ENCODE data around the gene JAK1. TPM values are rescaled to one million over a fixed set of nuclear protein-coding genes. Genes with fewer than 3 reads are reported as not detected.

JAK1 gene
- total RNA-seq, 1 experiment from 2014 or later, result 27.8 TPM

DNA sequence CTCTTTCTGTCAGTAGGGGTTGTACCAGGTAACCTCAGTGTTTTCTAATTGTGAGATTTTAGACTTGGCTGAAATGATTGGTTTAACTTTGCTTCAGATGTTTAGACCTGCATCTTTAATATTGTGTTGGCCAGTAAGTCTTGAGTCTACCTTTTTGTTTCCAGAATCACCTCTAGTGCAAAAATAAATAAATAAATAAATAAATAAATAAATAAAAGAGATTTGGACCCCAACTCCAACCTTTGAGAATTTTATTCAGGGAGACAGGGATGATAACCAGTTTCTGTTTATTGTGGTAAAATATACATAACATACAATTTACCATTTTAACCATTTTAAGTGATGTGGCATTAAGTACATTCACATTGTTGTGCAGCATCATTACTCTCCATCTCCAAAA, 157.0 kb downstream of the JAK1 start (continued):
- no peak for TF ChIP-seq ETV6 (CRISPR knock-in tag; IDR thresholded peaks at IDR 0.05)

DNA sequence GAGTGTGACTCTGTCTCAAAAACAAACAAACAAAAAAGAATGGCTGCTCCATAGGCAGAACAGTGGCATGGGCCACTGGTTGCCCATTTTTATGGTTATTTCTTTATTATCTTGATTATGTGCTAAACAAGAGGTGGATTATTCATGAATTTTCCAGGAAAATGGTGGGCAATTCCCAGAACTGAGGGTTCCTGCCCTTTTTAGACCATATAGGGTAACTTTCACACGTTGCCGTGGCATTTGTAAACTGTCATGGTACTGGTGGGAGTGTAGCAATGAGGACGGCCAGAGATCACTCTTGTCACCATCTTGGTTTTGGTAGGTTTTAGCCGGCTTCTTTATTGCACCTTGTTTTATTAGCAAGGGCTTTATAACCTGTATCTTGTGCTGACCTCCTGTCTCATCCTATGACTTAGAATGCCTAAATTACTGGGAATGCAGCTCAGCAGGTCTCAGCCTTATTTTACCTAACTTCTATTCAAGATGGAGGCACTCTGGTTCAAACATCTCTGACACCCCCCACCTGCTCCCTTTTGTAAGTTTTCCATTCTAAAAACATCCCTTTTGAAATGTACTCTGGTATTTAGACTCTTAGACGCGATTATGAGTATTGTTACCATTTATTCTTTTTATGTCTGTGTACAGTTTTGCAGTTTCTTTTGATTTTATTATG, 164.4 kb downstream of the JAK1 start:
- peaks cover 4% of the 10 kb centered on the region; the same call in 1 of the 2 replicates for H3K36me3 Mint-ChIP-seq
- CTCF ChIA-PET, result no interaction called here
- H3K27ac Mint-ChIP-seq, result no peak overlapping the region
- H3K4me3 Mint-ChIP-seq, result no peak overlapping the region
- H3K27me3 Mint-ChIP-seq (ENCODE audit: low read depth), result no peaks in the 10 kb centered on the region
- H3K9me3 Mint-ChIP-seq, result peaks cover 5% of the 10 kb centered on the region; the same call in 1 of the 2 replicates
- DNase-seq (ENCODE audit: low spot score) (no peak), ATAC-seq (no peak)
- POLR2A ChIA-PET, result no interaction called here
- H3K4me1 Mint-ChIP-seq, result peaks cover 12% of the 10 kb centered on the region
- no peak for TF ChIP-seq MYBL2 (CRISPR knock-in tag; IDR thresholded peaks at IDR 0.05)
- TF ChIP-seq, protein P1, sequence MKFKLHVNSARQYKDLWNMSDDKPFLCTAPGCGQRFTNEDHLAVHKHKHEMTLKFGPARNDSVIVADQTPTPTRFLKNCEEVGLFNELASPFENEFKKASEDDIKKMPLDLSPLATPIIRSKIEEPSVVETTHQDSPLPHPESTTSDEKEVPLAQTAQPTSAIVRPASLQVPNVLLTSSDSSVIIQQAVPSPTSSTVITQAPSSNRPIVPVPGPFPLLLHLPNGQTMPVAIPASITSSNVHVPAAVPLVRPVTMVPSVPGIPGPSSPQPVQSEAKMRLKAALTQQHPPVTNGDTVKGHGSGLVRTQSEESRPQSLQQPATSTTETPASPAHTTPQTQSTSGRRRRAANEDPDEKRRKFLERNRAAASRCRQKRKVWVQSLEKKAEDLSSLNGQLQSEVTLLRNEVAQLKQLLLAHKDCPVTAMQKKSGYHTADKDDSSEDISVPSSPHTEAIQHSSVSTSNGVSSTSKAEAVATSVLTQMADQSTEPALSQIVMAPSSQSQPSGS (CRISPR knock-in tag; IDR thresholded peaks at IDR 0.05; ENCODE audit: borderline replicate concordance, low read depth), result no peak
- TF ChIP-seq RELA (CRISPR knock-in tag; IDR thresholded peaks at IDR 0.05; ENCODE audit: borderline replicate concordance), result no peak
- no peak for TF ChIP-seq NR3C1 (CRISPR knock-in tag; conservative IDR thresholded peaks at IDR 0.05; ENCODE audit: low read depth)
- no peak for TF ChIP-seq FOXJ3 (CRISPR knock-in tag; IDR thresholded peaks at IDR 0.05; ENCODE audit: borderline replicate concordance)
- TF ChIP-seq, protein P2, sequence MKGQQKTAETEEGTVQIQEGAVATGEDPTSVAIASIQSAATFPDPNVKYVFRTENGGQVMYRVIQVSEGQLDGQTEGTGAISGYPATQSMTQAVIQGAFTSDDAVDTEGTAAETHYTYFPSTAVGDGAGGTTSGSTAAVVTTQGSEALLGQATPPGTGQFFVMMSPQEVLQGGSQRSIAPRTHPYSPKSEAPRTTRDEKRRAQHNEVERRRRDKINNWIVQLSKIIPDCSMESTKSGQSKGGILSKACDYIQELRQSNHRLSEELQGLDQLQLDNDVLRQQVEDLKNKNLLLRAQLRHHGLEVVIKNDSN (CRISPR knock-in tag; IDR thresholded peaks at IDR 0.05), result no peak
- TF ChIP-seq, protein P3, sequence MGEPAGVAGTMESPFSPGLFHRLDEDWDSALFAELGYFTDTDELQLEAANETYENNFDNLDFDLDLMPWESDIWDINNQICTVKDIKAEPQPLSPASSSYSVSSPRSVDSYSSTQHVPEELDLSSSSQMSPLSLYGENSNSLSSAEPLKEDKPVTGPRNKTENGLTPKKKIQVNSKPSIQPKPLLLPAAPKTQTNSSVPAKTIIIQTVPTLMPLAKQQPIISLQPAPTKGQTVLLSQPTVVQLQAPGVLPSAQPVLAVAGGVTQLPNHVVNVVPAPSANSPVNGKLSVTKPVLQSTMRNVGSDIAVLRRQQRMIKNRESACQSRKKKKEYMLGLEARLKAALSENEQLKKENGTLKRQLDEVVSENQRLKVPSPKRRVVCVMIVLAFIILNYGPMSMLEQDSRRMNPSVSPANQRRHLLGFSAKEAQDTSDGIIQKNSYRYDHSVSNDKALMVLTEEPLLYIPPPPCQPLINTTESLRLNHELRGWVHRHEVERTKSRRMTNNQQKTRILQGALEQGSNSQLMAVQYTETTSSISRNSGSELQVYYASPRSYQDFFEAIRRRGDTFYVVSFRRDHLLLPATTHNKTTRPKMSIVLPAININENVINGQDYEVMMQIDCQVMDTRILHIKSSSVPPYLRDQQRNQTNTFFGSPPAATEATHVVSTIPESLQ (CRISPR knock-in tag; IDR thresholded peaks at IDR 0.05), result no peak
- TF ChIP-seq, protein P4, sequence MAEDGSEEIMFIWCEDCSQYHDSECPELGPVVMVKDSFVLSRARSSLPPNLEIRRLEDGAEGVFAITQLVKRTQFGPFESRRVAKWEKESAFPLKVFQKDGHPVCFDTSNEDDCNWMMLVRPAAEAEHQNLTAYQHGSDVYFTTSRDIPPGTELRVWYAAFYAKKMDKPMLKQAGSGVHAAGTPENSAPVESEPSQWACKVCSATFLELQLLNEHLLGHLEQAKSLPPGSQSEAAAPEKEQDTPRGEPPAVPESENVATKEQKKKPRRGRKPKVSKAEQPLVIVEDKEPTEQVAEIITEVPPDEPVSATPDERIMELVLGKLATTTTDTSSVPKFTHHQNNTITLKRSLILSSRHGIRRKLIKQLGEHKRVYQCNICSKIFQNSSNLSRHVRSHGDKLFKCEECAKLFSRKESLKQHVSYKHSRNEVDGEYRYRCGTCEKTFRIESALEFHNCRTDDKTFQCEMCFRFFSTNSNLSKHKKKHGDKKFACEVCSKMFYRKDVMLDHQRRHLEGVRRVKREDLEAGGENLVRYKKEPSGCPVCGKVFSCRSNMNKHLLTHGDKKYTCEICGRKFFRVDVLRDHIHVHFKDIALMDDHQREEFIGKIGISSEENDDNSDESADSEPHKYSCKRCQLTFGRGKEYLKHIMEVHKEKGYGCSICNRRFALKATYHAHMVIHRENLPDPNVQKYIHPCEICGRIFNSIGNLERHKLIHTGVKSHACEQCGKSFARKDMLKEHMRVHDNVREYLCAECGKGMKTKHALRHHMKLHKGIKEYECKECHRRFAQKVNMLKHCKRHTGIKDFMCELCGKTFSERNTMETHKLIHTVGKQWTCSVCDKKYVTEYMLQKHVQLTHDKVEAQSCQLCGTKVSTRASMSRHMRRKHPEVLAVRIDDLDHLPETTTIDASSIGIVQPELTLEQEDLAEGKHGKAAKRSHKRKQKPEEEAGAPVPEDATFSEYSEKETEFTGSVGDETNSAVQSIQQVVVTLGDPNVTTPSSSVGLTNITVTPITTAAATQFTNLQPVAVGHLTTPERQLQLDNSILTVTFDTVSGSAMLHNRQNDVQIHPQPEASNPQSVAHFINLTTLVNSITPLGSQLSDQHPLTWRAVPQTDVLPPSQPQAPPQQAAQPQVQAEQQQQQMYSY (CRISPR knock-in tag; IDR thresholded peaks at IDR 0.05), result no peak
- TF ChIP-seq, protein P5, sequence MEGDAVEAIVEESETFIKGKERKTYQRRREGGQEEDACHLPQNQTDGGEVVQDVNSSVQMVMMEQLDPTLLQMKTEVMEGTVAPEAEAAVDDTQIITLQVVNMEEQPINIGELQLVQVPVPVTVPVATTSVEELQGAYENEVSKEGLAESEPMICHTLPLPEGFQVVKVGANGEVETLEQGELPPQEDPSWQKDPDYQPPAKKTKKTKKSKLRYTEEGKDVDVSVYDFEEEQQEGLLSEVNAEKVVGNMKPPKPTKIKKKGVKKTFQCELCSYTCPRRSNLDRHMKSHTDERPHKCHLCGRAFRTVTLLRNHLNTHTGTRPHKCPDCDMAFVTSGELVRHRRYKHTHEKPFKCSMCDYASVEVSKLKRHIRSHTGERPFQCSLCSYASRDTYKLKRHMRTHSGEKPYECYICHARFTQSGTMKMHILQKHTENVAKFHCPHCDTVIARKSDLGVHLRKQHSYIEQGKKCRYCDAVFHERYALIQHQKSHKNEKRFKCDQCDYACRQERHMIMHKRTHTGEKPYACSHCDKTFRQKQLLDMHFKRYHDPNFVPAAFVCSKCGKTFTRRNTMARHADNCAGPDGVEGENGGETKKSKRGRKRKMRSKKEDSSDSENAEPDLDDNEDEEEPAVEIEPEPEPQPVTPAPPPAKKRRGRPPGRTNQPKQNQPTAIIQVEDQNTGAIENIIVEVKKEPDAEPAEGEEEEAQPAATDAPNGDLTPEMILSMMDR (IDR thresholded peaks at IDR 0.05), result no peak
- TF ChIP-seq, protein P6, sequence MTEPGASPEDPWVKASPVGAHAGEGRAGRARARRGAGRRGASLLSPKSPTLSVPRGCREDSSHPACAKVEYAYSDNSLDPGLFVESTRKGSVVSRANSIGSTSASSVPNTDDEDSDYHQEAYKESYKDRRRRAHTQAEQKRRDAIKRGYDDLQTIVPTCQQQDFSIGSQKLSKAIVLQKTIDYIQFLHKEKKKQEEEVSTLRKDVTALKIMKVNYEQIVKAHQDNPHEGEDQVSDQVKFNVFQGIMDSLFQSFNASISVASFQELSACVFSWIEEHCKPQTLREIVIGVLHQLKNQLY (CRISPR knock-in tag; IDR thresholded peaks at IDR 0.05), result no peak
- no peak for TF ChIP-seq SP1 (CRISPR knock-in tag; conservative IDR thresholded peaks at IDR 0.05)
- no peak for TF ChIP-seq OVOL2 (CRISPR knock-in tag; IDR thresholded peaks at IDR 0.05; ENCODE audit: borderline replicate concordance)
- TF ChIP-seq MXD4 (CRISPR knock-in tag; IDR thresholded peaks at IDR 0.05; ENCODE audit: borderline replicate concordance), result no peak
- TF ChIP-seq, protein P7, sequence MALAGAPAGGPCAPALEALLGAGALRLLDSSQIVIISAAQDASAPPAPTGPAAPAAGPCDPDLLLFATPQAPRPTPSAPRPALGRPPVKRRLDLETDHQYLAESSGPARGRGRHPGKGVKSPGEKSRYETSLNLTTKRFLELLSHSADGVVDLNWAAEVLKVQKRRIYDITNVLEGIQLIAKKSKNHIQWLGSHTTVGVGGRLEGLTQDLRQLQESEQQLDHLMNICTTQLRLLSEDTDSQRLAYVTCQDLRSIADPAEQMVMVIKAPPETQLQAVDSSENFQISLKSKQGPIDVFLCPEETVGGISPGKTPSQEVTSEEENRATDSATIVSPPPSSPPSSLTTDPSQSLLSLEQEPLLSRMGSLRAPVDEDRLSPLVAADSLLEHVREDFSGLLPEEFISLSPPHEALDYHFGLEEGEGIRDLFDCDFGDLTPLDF (CRISPR knock-in tag; IDR thresholded peaks at IDR 0.05), result no peak
- TF ChIP-seq JAZF1 (CRISPR knock-in tag; IDR thresholded peaks at IDR 0.05), result no peak
- TF ChIP-seq, protein P8, sequence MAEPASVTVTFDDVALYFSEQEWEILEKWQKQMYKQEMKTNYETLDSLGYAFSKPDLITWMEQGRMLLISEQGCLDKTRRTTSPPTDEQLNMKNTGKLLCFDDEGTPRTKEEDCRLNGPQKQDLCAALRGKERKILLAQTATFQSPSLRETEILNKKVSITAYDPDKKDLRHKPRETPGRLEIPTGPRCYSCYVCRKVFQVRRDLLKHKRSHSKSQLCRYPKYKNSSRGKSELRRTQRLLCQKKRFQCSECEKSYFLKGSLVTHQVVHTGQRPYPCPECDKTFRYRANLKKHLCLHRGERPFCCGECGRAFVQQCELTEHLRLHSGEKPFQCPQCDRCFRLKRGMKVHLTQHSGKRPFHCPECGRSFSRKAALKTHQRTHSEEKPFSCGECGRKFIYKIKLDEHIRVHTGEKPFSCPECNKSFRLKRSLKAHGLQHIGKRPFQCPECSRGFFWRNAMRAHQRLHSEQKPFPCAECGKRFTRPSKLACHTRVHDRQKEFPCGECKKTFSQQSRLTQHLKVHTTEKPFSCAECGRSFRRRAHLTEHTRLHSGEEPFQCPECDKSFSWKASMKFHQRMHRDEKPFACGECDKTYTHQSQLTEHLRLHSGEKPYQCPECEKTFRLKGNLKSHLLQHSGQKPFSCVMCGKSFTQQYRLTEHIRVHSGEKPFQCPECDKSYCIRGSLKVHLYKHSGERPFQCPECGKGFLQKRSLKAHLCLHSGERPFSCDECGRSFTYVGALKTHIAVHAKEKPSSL (CRISPR knock-in tag; conservative IDR thresholded peaks at IDR 0.05), result no peak

Data from WTC11 (cell line).